ENCODE results near the gene ANKRD49. TPM values are rescaled to one million over a fixed set of nuclear protein-coding genes. Genes with fewer than 3 reads are reported as not detected.

The ANKRD49 gene
- total RNA-seq, 2 experiments from 2014 or later: 19.9 to 25.2 TPM

- ChIA-PET POLR2A (no interaction called here), CTCF (no interaction called here)
These were observed 38.4 kb downstream of the ANKRD49 start for GRCh38 chr11:94532211-94532610.

GRCh38 chr11:94533206-94533605, 39.4 kb downstream of the ANKRD49 start:
- Mint-ChIP-seq H3K4me3 (no peak overlapping the region), H3K9me3 (ENCODE audit: insufficient read depth) (no peaks in the 10 kb centered on the region), H3K4me1 (ENCODE audit: low read depth) (no peaks in the 10 kb centered on the region), H3K27me3 (ENCODE audit: low read depth) (peaks cover 38% of the 10 kb centered on the region), H3K36me3 (ENCODE audit: low read depth) (no peaks in the 10 kb centered on the region), H3K27ac (no peak overlapping the region)
- ATAC-seq (no peak), DNase-seq (no peak)
- CTCF ChIA-PET: no interaction called here
- POLR2A ChIA-PET: no interaction called here

More at GRCh38 chr11:94532211-94532610, 38.4 kb downstream of the ANKRD49 start:
- H3K27ac Mint-ChIP-seq: no peak overlapping the region
- no peaks in the 10 kb centered on the region for H3K36me3 Mint-ChIP-seq (ENCODE audit: low read depth)
- DNase-seq (no peak), ATAC-seq (no peak)
- H3K27me3 Mint-ChIP-seq (ENCODE audit: low read depth): peaks cover 38% of the 10 kb centered on the region
- H3K9me3 Mint-ChIP-seq (ENCODE audit: insufficient read depth): no peaks in the 10 kb centered on the region
- H3K4me1 Mint-ChIP-seq (ENCODE audit: low read depth): no peaks in the 10 kb centered on the region
- H3K4me3 Mint-ChIP-seq: no peak overlapping the region

- Mint-ChIP-seq H3K9me3 (ENCODE audit: insufficient read depth) (no peaks in the 10 kb centered on the region), H3K27me3 (ENCODE audit: low read depth) (peaks cover 35% of the 10 kb centered on the region), H3K4me1 (ENCODE audit: low read depth) (no peaks in the 10 kb centered on the region), H3K36me3 (ENCODE audit: low read depth) (no peaks in the 10 kb centered on the region), H3K27ac (no peak overlapping the region), H3K4me3 (no peak overlapping the region)
- POLR2A ChIA-PET: no interaction called here
- no peak for DNase-seq
- ATAC-seq: no peak
- CTCF ChIA-PET: interaction anchor here (1.3 kb wide), 1 partner anchor 29 kb away, joined by 3 read pairs; no protein-coding TSS in a partner anchor
These were observed 40.2 kb downstream of the ANKRD49 start for GRCh38 chr11:94533696-94534630.

GRCh38 chr11:94536386-94536785, 42.6 kb downstream of the ANKRD49 start:
- Mint-ChIP-seq H3K27ac (no peak overlapping the region), H3K9me3 (ENCODE audit: insufficient read depth) (no peaks in the 10 kb centered on the region), H3K27me3 (ENCODE audit: low read depth) (peaks cover 28% of the 10 kb centered on the region), H3K36me3 (ENCODE audit: low read depth) (no peaks in the 10 kb centered on the region), H3K4me3 (no peak overlapping the region), H3K4me1 (ENCODE audit: low read depth) (no peaks in the 10 kb centered on the region)
- no peak for ATAC-seq
- ChIA-PET POLR2A (no interaction called here), CTCF (interaction anchor here (1.5 kb wide), 1 partner anchor 15 kb away, joined by 3 read pairs; no protein-coding TSS in a partner anchor)
- no peak for DNase-seq

- H3K9me3 Mint-ChIP-seq (ENCODE audit: insufficient read depth): no peaks in the 10 kb centered on the region
- CTCF ChIA-PET: interaction anchor here (0.6 kb wide), 1 partner anchor 39 kb away, joined by 3 read pairs; no protein-coding TSS in a partner anchor
- peaks cover 28% of the 10 kb centered on the region for H3K27me3 Mint-ChIP-seq (ENCODE audit: low read depth)
- H3K36me3 Mint-ChIP-seq (ENCODE audit: low read depth): no peaks in the 10 kb centered on the region
- no peaks in the 10 kb centered on the region for H3K4me1 Mint-ChIP-seq (ENCODE audit: low read depth)
- no peak overlapping the region for H3K27ac Mint-ChIP-seq
- DNase-seq (no peak), ATAC-seq (no peak)
- POLR2A ChIA-PET: no interaction called here
- H3K4me3 Mint-ChIP-seq: no peak overlapping the region
These were observed 43.3 kb downstream of the ANKRD49 start for GRCh38 chr11:94537031-94537600.

- ChIA-PET POLR2A (no interaction called here), CTCF (no interaction called here)
- no peak overlapping the region for H3K4me3 Mint-ChIP-seq
- peaks cover 24% of the 10 kb centered on the region for H3K27me3 Mint-ChIP-seq (ENCODE audit: low read depth)
- H3K9me3 Mint-ChIP-seq (ENCODE audit: insufficient read depth): no peaks in the 10 kb centered on the region
- ATAC-seq (no peak), DNase-seq (no peak)
- H3K4me1 Mint-ChIP-seq (ENCODE audit: low read depth): peaks cover 11% of the 10 kb centered on the region
- H3K36me3 Mint-ChIP-seq (ENCODE audit: low read depth): no peaks in the 10 kb centered on the region
- H3K27ac Mint-ChIP-seq: no peak overlapping the region
These were observed 45.6 kb downstream of the ANKRD49 start for GRCh38 chr11:94539420-94539819.

- ChIA-PET CTCF (interaction anchor here (0.6 to 0.9 kb wide), 2 partner anchors 24 to 28 kb away, joined by 3 to 4 read pairs; no protein-coding TSS in a partner anchor), POLR2A (interaction anchor here (0.5 to 1.7 kb wide), 4 partner anchors 11 to 1348 kb away, joined by 4 to 5 read pairs (median 4); partner anchors contain the start of genes CWC15, KDM4D and PANX1)
- Mint-ChIP-seq H3K36me3 (ENCODE audit: low read depth) (peaks cover 10% of the 10 kb centered on the region), H3K9me3 (ENCODE audit: insufficient read depth) (no peaks in the 10 kb centered on the region), H3K4me3 (peak within 1 kb of the TSS; percentile 99), H3K27ac (peak within 1 kb of the TSS; percentile 100), H3K4me1 (ENCODE audit: low read depth) (peaks cover 38% of the 10 kb centered on the region), H3K27me3 (ENCODE audit: low read depth) (peaks cover 2% of the 10 kb centered on the region)
- ATAC-seq (peak; percentile 87), DNase-seq (peak; percentile 78)
These were observed 50.2 kb downstream of the ANKRD49 start, which contains the start of gene FUT4 for GRCh38 chr11:94543695-94544645. Gene FUT4 (plus strand): TSS chr11:94543921. CDS start chr11:94544134, 213 bp downstream.

GRCh38 chr11:94544646-94545263, 51.0 kb downstream of the ANKRD49 start:
- ATAC-seq: no peak
- Mint-ChIP-seq H3K27me3 (ENCODE audit: low read depth) (no peaks in the 10 kb centered on the region), H3K27ac (peak overlapping the region; percentile 79)

GRCh38 chr11:94545264-94546161, 51.7 kb downstream of the ANKRD49 start:
- H3K4me3 Mint-ChIP-seq: peak overlapping the region; percentile 75
- peaks cover 16% of the 10 kb centered on the region for H3K36me3 Mint-ChIP-seq (ENCODE audit: low read depth)
- no peak for DNase-seq
- ChIA-PET CTCF (interaction anchor here (1.2 kb wide), 1 partner anchor 25 kb away, joined by 4 read pairs; no protein-coding TSS in a partner anchor), POLR2A (no interaction called here)
- no peaks in the 10 kb centered on the region for H3K27me3 Mint-ChIP-seq (ENCODE audit: low read depth)
- ATAC-seq: no peak
- no peaks in the 10 kb centered on the region for H3K9me3 Mint-ChIP-seq (ENCODE audit: insufficient read depth)
- H3K4me1 Mint-ChIP-seq (ENCODE audit: low read depth): peaks cover 38% of the 10 kb centered on the region
- H3K27ac Mint-ChIP-seq: peak overlapping the region; percentile 79

More at GRCh38 chr11:94544646-94545263, 51.0 kb downstream of the ANKRD49 start:
- H3K4me3 Mint-ChIP-seq: peak overlapping the region; percentile 75
- H3K9me3 Mint-ChIP-seq (ENCODE audit: insufficient read depth): no peaks in the 10 kb centered on the region
- H3K36me3 Mint-ChIP-seq (ENCODE audit: low read depth): peaks cover 15% of the 10 kb centered on the region
- peaks cover 38% of the 10 kb centered on the region for H3K4me1 Mint-ChIP-seq (ENCODE audit: low read depth)
- POLR2A ChIA-PET: interaction anchor here (0.5 to 1.7 kb wide), 3 partner anchors 416 to 1349 kb away, joined by 4 to 5 read pairs (median 4); partner anchors contain the start of genes CWC15, KDM4D and PANX1
- no peak for DNase-seq
- CTCF ChIA-PET: interaction anchor here (0.9 to 1.2 kb wide), 2 partner anchors 25 kb away, joined by 4 read pairs; no protein-coding TSS in a partner anchor

GRCh38 chr11:94546162-94546470, 52.3 kb downstream of the ANKRD49 start:
- H3K4me1 Mint-ChIP-seq (ENCODE audit: low read depth): peaks cover 38% of the 10 kb centered on the region
- no peak for DNase-seq
- H3K27ac Mint-ChIP-seq: no peak overlapping the region
- ATAC-seq: no peak
- no peaks in the 10 kb centered on the region for H3K27me3 Mint-ChIP-seq (ENCODE audit: low read depth)
- POLR2A ChIA-PET: no interaction called here
- H3K36me3 Mint-ChIP-seq (ENCODE audit: low read depth): peaks cover 18% of the 10 kb centered on the region
- H3K9me3 Mint-ChIP-seq (ENCODE audit: insufficient read depth): no peaks in the 10 kb centered on the region
- CTCF ChIA-PET: interaction anchor here (1.2 kb wide), 1 partner anchor 26 kb away, joined by 4 read pairs; no protein-coding TSS in a partner anchor
- peak overlapping the region; percentile 75 for H3K4me3 Mint-ChIP-seq

Data from activated CD8-positive, alpha-beta T cell treated with anti-CD3 and anti-CD28 coated beads, Interleukin-2, amount 10 ng/mL, durations not matched to agents 7 days and 5 days (primary cell).